Measurements from ENCODE around the gene MRPL24. TPM values are rescaled to one million over a fixed set of nuclear protein-coding genes. Genes with fewer than 3 reads are reported as not detected.

The MRPL24 gene
- total and polyA plus RNA-seq, 9 of the 15 experiments (the other 6 are each of a cell fraction or from before 2014, with no cell fraction given) = 74.3 to 267 (median 113) TPM

GRCh38 chr1:156767101-156767878, 26.4 kb upstream of the MRPL24 start, which contains the start of gene PRCC (continued):
- TF ChIP-seq NKRF (IDR thresholded peaks at IDR 0.05; ENCODE audit: borderline replicate concordance) (peak; percentile 78), HDAC2 (IDR thresholded peaks at IDR 0.05) (peak; percentile 67; the same call in 1 of the 2 replicates), ZBTB11 (CRISPR knock-in tag; IDR thresholded peaks at IDR 0.05) (peak in 1 of 3 experiments; percentile 93; a peak in 2 of 6 replicates), IRF1 (CRISPR knock-in tag; IDR thresholded peaks at IDR 0.05; ENCODE audit: borderline replicate concordance) (peak; percentile 80; the same call in 1 of the 2 replicates), ZNF707 (CRISPR knock-in tag; conservative IDR thresholded peaks at IDR 0.05) (no peak), JUN (IDR thresholded peaks at IDR 0.05; ENCODE audit: borderline replicate concordance, low read depth, low read length) (0 out of 2 replicates have a peak, but pooled peaks have one; percentile 16), JUN (CRISPR knock-in tag; IDR thresholded peaks at IDR 0.05; ENCODE audit: borderline replicate concordance) (peak; percentile 72; the same call in 1 of the 2 replicates), PKNOX1 (IDR thresholded peaks at IDR 0.05) (peak; percentile 95), U2AF1 (optimal IDR thresholded peaks at IDR 0.05; ENCODE audit: low read depth, low read length) (no peak), ZNF586 (CRISPR knock-in tag; conservative IDR thresholded peaks at IDR 0.05) (no peak), ZC3H11A (IDR thresholded peaks at IDR 0.05; ENCODE audit: low read depth, low read length) (peak; percentile 73; the same call in 1 of the 2 replicates), TCF7L2 (IDR thresholded peaks at IDR 0.05; ENCODE audit: low read depth, low read length) (no peak; the same call in 1 of the 2 replicates), MTA3 (IDR thresholded peaks at IDR 0.05; ENCODE audit: borderline replicate concordance) (peak; percentile 40; the same call in 1 of the 2 replicates), GTF2A2 (tag; IDR thresholded peaks at IDR 0.05) (0 out of 2 replicates have a peak, but pooled peaks have one; percentile 49), ID3 (CRISPR knock-in tag; IDR thresholded peaks at IDR 0.05) (no peak), ID3 (tag; IDR thresholded peaks at IDR 0.05) (peak; percentile 90; the same call in 1 of the 2 replicates), USF2 (CRISPR knock-in tag; IDR thresholded peaks at IDR 0.05) (no peak)
